GM12891 (cell line): ENCODE measurements around the gene FAIM.
"Not testable (repeated sequence)": the region's sequence is repeated elsewhere in the genome, so short reads cannot be mapped to it uniquely, and the experiment has no call there.

ENCODE experiments used
- PAX5 ChIP-seq: IDR thresholded peaks from 2 replicates; pipeline ENCODE4 v1.6.1; 2011; ENCODE audit warnings: low read length, moderate library complexity, mild to moderate bottlenecking; ENCODE audit not compliant: insufficient read depth, severe bottlenecking
- POLR2A ChIP-seq: IDR thresholded peaks from 2 replicates; pipeline ENCODE4 v1.6.1; 2011; ENCODE audit warnings: low read depth, low read length, control low read depth
- POLR2AphosphoS5 ChIP-seq: IDR thresholded peaks from 2 replicates; pipeline ENCODE4 v1.6.1; 2011; ENCODE audit warnings: low read depth, low read length, control low read depth
- SPI1 ChIP-seq: IDR thresholded peaks from 2 replicates; pipeline ENCODE4 v1.6.1; 2011; ENCODE audit warnings: low read depth, low read length, control low read depth
- TAF1 ChIP-seq: IDR thresholded peaks from 2 replicates; pipeline ENCODE4 v1.6.1; 2011; ENCODE audit warnings: low read depth, low read length, control low read depth

GRCh38 chr3:138604106-138604595 is 4.4 kb upstream of the FAIM start:
- not testable (repeated sequence) for TF ChIP-seq POLR2A, POLR2AphosphoS5, PAX5, TAF1, SPI1
